GM15510 (cell line): ENCODE data around the gene RAB3A.

Experiments used
- POLR2A ChIP-seq: IDR thresholded peaks from 3 replicates; pipeline ENCODE4 v1.6.1; 2011; ENCODE audit warnings: borderline replicate concordance; ENCODE audit not compliant: insufficient read length; ENCODE audit errors: extremely low read depth

RAB3A gene

DNA sequence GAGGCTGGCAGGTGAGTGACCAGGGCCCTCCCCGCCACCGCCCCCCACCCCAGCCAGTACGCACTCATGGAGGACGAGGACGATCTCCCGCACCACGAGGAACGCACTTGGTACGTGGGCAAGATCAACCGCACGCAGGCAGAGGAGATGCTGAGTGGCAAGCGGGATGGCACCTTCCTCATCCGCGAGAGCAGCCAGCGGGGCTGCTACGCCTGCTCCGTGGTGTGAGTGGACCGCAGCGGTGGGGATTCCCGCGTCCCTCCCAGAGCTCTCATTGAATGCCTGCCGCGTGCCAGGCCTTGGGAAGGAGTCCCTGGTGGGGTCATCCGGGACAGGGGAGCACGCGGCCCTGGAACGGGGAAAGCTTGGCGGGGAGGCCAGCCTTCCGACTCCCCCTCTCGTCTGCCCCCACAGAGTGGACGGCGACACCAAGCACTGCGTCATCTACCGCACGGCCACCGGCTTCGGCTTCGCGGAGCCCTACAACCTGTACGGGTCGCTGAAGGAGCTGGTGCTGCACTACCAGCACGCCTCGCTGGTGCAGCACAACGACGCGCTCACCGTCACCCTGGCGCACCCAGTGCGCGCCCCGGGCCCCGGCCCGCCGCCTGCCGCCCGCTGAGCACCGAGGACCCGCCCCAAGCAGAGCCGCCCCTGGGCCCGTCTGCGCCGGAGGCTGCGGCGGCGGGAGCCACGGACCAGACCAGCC, 35.0 kb downstream of the RAB3A start:
- TF ChIP-seq POLR2A: no peak

DNA sequence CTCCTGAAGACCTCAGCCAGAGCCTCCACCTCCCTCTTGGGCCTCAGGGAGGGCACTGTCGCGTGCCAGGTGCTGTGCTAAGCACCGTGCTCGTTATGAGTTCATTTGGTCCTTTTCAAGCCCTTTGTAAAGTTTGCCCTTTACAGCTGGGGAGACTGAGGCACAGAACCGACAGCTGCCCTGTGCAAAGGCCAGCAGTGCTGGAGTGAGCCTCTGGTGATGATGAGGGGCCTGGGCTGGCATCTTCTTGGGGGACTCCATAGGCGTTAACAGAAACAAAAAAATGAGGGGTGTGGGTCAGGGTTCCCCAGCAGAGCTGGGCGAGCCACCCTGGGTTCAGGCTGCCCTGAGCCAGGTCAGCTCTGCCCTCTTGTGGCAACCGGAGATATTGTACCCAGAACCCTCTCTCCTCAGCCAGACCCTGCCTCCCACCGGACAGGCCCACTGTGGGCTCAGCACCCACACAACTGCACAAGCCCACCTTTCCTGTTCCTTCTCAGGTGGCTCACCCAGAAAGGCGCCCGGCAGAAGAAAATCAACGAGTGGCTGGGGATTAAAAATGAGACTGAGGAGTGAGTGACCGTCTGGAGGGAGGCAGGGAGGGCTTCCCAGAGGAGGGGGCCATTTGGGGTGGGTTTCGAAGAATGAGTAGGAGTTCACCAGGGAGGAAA, 35.7 kb downstream of the RAB3A start:
- TF ChIP-seq POLR2A: no peak

DNA sequence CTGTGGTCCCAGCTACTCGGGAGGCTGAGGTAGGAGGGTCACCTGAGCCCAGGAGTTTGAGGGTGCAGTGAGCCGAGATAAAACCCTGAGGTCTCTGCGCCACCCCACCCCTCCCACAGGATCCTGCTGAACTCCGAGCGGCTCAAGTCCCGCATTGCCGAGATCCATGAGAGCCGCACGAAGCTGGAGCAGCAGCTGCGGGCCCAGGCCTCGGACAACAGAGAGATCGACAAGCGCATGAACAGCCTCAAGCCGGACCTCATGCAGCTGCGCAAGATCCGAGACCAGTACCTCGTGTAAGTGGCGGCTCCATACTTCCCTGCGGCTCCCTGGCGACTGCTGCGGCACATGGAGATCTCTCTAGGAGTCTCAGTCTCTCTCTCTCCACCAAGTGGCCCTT, 36.8 kb downstream of the RAB3A start:
- TF ChIP-seq POLR2A: no peak

DNA sequence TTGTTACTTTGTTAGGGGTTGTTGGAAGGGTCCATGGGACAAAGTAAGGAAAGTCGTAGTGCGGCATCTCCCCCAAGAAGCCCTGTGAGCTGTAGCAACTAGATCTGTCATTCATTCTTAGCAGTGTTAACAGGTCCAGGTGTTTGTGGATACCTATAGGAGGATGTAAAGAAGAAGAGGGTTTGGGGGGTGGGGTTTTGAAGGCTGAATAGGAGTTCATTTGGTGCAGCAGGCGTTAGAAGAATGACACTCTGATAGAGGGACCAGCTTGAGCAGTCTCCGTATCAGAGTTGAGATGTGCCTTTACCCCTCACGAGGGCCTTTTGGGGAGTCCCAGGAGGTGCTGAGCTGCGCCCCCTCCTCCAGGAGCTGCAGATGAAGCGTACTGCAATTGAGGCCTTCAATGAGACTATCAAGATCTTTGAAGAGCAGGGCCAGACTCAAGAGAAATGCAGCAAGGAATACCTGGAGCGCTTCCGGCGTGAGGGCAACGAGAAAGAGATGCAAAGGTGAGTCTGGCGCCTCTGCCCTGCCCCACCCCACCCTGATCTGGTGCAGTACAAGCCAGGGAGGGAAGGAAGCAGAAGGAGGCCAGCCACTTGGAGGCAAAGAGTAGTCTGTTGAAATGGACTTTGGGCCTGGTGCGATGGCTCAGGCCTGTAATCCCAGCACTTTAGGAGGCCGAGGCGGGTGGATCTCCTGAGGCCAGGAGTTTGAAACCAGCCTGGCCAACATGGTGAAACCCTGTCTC, 37.9 kb downstream of the RAB3A start:
- no peak for TF ChIP-seq POLR2A

DNA sequence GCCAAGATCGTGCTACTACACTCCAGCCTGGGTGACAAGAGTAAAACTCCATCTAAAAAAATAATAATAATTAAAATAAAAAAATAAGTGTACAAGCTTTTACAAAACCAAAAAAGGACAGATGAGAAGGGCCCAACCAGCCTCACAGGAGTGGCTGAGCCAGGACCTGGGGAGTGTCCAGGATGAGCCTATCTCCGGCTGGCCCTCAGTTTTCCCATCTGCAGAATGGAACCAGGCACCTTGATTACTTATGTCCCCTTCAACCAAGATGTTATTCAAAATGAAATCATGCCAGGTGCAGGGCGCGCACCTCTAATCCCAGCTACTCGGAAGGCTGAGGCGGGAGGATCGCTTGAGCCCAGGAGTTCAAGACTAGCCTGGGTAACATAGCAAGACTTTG, 39.8 kb downstream of the RAB3A start:
- no peak for TF ChIP-seq POLR2A

DNA sequence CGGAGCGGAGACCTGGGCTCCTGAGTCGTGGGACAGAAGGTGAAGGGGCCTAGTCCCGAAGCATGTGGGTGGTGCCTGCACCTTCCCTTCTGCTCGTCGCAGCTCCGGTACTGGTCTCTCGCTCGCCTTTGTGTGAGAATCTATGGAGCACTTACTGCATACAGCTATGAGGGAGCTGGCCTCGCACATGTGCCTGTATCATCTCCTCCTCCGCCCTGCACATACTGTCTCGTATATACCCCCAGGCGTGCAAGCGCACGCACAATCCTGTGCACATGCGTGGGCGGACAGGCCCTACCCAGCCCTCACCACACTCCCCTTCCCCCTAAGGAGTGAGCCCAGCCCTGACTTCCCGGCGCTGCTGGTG, 42.2 kb downstream of the RAB3A start:
- no peak for TF ChIP-seq POLR2A

DNA sequence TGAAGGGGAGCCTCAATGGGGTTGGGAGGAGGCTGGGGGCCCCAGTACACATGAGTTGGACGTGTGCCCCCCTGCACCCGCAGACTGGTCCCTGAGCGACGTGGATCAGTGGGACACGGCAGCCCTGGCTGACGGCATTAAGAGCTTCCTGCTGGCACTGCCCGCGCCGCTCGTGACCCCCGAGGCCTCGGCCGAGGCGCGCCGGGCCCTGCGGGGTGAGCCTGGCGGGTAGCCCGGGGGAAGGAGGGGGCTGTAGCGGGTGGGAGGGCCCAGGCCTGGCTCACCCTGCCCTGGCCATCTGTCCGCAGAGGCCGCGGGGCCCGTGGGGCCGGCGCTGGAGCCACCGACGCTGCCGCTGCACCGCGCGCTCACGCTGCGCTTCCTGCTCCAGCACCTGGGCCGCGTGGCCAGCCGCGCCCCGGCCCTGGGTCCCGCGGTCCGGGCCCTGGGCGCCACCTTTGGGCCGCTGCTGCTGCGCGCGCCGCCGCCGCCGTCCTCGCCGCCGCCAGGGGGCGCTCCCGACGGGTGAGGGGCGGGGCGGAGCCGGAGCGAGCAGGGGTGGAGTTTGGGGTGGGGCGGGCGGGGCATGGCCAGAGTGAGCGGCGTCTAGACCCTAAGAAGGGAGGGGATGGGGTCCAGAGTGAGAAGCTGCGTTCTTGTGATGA, 42.7 kb downstream of the RAB3A start:
- peak; percentile 65 for TF ChIP-seq POLR2A

DNA sequence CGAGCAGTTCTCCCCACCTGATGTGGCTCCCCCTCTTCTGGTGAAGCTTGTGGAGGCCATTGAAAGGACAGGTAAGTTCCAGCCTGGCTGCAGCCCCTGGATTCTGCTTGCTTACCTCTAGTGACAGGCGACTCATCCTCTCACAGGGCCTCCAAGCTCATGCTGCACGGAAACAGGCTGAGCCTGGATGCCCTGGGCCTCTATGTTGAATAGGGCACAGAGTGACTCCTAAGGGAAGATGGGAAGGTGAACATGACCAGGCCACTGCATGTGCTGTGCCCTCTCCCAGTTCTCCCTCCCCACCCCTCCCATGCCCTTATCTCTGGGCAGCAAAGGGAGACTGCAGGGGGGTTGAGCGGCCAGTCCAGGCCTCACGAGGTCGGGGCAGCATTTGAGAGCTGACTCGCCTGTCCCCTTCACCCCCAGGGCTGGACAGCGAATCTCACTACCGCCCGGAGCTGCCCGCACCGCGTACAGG, 43.3 kb downstream of the RAB3A start:
- no peak for TF ChIP-seq POLR2A

DNA sequence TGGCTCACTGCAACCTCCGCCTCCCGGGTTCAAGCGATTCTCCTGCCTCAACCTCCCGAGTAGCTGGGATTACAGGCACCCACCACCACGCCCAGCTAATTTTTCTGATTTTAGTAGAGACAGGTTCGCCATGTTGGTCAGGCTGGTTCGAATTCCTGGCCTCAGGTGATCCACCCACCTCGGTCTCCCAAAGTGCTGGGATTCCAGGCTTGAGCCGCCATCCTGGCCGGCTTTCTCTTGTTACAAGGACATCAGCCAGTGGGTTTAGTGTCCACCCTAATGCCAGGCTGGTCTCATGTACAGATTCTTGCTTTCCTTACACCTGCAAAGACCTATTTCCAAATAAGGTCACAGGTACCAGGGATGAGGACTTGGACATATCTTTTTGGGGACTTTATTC, 44.0 kb downstream of the RAB3A start:
- TF ChIP-seq POLR2A: no peak

DNA sequence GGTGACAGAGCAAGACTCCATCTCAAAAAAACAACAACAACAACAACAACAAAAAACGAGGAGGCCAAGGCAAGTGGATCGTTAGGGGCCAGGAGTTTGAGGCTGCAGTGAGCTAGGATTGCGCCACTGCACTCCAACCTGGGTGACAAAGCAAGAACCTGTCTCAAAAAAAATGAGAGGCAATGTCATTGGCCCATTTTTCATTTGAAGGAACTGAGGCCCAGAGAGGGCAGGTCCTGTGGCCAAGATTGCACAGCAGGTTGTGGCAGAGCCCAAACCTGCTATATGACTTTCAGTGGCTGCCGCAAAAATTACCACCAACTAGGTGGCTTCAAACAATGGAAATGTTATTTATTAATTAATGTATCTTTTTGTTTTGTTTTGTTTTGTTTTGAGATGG, 45.4 kb downstream of the RAB3A start:
- TF ChIP-seq POLR2A: no peak

DNA sequence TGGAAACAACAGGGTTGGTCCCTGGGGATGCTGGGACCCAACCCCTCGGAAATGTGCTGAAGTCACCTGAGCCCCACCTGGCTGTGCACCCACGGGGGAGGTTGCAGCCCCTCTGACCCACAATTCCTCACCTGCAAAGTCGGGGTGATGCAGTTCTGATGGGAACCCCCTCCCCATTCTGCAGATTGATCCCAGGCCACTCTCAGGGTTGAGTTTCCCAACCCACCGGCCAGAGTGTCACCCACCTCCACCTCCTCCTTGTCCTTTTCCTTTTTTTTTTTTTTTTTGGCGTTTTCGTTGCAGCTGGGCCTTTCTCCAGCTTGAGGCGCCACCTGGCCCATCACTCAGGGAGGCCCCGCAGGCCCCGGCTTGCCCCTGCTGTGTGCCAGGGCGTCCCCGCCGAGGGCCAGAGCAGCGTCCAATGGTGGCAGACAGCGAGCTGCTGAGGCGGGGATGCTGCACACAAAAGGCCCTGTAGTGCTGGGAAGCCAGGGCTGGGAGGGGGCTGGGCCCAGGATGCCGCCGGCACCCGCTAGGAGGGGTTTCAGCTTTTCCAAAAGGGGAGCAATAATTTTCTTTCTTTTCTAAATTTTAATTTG, 46.3 kb downstream of the RAB3A start:
- TF ChIP-seq POLR2A: no peak

DNA sequence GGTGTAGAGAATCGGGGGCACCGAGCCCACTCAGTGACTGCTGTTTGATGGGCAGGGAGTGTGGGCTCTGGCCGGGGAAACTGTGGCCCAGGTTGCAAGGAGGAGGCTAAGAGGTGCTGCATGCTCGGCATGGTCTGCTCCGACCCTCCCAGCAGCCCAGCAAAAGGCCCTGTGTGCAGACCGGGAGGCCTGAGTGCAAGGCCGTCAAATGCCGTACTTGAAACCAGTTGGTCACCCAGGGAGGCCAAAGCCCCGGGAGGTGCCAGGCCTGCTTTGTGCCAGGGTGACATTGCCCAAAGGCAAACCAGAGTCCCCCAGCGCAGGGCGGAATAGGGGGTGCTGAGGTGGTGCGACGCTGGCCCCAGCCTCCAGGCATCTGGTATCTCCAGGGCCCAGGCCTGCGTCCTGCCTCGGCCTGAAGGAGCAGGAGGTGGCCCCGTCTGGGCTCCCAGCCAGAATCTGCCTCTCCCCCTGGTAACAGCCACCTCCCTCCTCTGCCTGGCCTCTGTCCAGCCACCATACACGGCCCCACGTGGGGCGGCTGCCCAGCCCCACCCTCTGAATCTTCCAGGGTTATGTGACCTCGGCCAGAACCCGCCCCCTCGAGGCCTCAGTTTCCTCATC, 46.9 kb downstream of the RAB3A start:
- TF ChIP-seq POLR2A: no peak

DNA sequence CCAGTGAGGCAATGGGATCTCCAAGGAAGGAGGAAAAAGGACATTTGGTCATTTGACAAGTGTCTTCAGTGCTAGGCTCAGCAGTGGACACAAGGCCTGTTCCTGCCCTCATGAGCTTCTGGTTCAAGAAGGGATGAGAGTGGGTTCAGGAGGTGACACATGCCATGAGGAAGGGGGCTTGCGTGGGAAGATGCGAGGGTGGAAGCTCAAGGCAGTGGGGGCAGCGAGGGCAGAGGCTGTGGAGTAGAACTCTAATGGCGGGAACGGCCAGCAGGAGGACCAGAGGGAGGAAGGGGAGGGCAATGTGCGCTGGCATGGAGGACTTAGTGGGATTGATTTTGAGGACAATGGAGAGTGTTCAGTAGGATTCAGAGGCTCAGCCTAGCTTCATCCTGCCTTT, 47.6 kb downstream of the RAB3A start:
- no peak for TF ChIP-seq POLR2A
